Raji (cell line): Measurements from ENCODE around the gene PACRG.

Experiments used
- POLR2A ChIP-seq: IDR thresholded peaks from 2 replicates; pipeline ENCODE4 v1.6.1; 2011; ENCODE audit warnings: low read depth, low read length, control low read depth; ENCODE audit not compliant: insufficient read depth

PACRG gene

GRCh38 chr6:163078712-163079111 is 350.9 kb downstream of the PACRG start:
- no peak for TF ChIP-seq POLR2A

GRCh38 chr6:163080228-163080627 is 352.5 kb downstream of the PACRG start:
- no peak for TF ChIP-seq POLR2A

DNA sequence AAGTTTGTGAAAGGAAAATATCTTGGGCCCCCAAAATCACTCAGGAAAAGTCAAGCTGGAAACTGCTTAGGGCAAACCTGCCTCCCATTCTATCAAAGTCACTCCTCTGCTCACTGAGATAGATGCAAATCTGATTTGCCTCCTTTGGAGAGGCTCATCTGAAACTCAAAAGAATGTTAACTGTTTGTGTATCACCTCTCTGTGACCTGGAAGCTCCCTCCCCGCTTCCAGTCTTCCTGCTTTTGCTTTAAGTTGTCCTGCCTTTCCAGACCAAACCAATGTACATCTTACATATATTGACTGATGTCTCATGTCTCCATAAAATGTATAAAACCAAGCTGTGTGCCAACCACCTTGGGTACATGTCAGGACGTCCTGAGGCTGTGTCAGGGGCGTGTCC is 355.4 kb downstream of the PACRG start:
- TF ChIP-seq POLR2A: no peak

DNA sequence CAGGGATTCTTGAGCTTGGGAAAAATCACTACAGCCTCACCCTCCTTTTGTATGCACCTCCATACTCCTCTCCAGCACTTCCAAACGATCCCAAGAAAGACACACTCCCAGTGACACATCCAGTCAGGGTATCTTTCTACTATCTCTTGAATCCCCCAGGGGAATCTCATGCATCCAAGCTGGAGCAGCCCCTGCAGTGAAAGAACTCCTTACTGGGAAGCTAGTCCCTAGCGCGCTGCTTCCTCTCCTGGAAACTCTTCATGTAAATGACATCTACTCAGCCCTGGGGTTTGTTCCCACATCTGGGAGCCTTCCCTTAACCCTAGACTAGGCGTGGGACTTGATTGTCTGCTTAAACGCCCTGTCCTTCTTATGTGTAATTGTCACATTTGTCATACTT is 357.7 kb downstream of the PACRG start:
- TF ChIP-seq POLR2A: no peak

GRCh38 chr6:163085861-163086623 is 358.3 kb downstream of the PACRG start:
- no peak for TF ChIP-seq POLR2A

GRCh38 chr6:163086624-163086920 is 358.8 kb downstream of the PACRG start:
- TF ChIP-seq POLR2A: no peak

DNA sequence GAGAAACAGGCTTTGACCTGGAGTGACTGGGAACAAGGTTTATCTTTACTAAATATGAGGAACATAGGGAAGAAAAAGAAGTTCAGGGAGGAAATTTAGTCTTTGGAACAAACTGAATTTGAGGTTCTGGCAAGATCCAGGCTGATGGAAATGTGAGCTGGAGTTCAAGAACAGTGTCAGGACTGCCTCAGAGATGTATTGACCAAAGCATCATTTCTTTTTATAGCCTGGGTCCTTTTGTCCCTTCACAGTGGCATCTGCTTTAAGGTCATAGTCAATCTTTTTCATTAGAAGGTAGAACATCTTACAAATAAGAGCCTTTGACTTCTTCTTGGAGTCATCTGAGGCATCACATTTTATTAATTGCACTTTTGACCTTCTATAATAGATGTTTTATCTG is 360.2 kb downstream of the PACRG start:
- no peak for TF ChIP-seq POLR2A

GRCh38 chr6:163092876-163093275 is 365.1 kb downstream of the PACRG start:
- TF ChIP-seq POLR2A: no peak

DNA sequence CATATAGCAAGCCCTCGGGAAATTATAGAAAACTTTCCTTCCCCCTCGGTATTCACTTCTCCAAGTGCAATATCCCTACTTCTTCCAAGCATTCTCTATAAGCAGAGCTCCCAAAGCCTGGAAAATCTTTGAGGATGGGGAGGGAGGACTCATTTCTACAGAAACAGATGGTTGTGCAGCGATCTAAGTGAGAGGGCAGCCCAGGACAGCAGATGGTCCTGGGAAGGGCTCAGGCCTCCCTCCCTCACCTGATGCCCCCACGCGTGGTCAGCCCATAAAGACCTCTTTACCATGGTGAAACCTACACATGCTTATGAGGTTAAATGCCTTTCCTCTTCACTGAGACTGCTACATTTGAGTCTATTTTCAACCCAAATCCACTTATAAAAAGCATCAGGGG is 367.1 kb downstream of the PACRG start:
- TF ChIP-seq POLR2A: no peak

GRCh38 chr6:163095401-163095800 is 367.6 kb downstream of the PACRG start:
- no peak for TF ChIP-seq POLR2A

- TF ChIP-seq POLR2A: no peak
Measured at GRCh38 chr6:163098827-163099479, 371.2 kb downstream of the PACRG start.

DNA sequence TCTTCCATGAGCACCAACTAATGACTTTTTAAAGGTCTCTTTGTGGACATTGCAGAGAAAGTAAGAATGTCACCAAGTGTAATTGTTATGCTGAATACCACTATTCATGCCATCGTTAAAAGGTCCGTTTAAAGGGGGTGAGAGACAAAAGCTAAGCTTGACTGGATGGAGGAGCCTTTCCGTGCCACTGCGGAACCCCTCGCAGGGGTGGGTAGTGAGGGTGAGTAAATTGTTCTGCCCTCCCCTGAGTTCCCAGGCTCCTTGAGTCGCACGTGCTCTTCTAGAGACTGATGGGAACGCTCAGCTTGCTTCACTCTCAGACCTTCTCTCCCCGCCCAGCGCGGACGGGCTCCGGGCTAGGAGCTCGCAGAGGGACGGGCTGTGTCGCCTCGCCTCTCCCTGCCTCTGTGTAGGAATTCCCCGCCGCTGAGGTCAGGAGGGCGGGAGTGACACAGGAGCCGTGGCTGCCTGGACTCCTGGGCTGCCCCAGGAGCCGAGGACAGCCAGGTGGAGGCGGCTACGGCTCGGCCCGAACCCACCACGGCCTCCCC is 371.9 kb downstream of the PACRG start:
- no peak for TF ChIP-seq POLR2A

GRCh38 chr6:163100259-163100658 is 372.5 kb downstream of the PACRG start:
- no peak for TF ChIP-seq POLR2A

DNA sequence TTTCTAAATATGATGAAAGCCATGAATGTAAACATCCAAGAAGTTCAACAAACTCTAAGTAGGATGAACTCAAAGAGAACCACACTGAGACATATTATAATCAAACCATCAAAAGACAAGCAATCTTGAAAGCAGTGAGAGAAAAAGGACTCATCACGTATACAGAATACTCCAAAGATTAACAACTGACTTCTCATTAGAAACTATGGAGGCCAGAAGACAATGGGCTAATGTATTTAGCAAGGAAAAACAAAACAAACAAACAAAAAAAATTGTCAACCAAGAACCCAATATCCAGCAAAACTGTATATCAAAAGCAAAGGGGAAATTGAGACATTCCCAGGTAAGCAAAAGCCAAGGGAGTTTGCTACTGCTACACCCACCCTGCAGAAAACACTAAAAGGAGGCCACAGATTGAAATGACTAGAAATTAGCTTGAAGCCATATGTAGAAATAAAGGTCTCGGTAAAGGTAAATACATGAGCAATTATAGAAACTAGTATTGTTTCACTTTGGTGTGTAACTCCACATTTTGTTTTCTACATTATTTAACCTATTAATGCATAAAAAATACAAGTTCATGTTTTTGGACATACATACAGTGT is 385.7 kb downstream of the PACRG start:
- no peak for TF ChIP-seq POLR2A

DNA sequence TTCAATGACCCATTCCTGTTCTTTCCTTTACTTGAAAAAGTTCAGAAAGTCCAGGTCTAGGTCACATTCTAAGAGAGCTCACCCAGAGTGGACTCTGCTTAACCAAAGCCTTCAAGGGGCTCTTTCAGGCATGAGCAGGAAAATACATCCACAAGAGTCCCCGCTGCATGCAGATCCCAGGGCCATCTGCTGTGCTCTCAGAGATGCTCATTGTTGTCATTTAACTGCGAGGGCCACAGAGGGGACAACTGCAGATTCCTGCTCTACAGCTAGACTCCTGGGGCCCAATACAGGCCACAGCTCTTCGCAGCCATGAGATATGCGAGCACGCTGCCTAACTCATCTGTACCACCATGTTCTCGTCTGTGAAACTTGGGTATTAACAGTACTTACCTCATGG is 391.2 kb downstream of the PACRG start:
- no peak for TF ChIP-seq POLR2A

- no peak for TF ChIP-seq POLR2A
Measured at GRCh38 chr6:163120223-163120622, 392.4 kb downstream of the PACRG start.

- TF ChIP-seq POLR2A: no peak
Measured at GRCh38 chr6:163121270-163121669, 393.5 kb downstream of the PACRG start.

DNA sequence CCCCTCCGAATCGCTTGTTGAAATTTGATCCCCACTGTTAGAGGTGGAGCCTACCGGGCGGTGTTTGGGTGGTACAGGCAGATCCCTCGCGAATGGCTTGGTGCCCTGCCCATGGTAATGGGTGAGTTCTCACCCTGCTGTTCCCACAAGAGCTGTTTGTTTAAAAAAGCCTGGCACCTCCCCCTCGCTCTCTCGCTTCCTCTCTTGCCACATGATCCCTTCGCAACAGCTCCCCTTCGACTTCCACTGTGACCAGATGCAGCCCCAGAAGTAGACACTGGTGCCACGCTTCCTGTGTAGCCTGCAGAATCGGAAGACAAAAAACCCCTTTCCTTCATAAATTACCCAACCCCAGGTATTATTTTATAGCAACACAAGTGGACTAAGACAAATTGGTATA is 394.6 kb downstream of the PACRG start:
- no peak for TF ChIP-seq POLR2A
